ENCODE measurements around the gene RBM27. TPM values are rescaled to one million over a fixed set of nuclear protein-coding genes. Genes with fewer than 3 reads are reported as not detected.
"Not testable (repeated sequence)": the region's sequence is repeated elsewhere in the genome, so short reads cannot be mapped to it uniquely, and the experiment has no call there.

RBM27 gene
- polyA plus RNA-seq, 3 donors, result 2.5 to 6.2 (median 3.9) TPM

- Histone ChIP-seq H3K36me3 (replicated peaks in 1 of 2; ENCODE audit: control insufficient read depth in 1 of 2, insufficient read depth in 2 of 2, low read length in 2 of 2) (no peaks in the 10 kb centered on the region), H3K27ac (ENCODE audit: low read depth in 1 of 2, low read length in 2 of 2) (no peak overlapping the region), H3K79me2 (ENCODE audit: insufficient read depth, low read length) (no peaks in the 10 kb centered on the region), H3K4me1 (ENCODE audit: control insufficient read depth in 1 of 2, insufficient read depth in 2 of 2, low read length in 2 of 2) (no peaks in the 10 kb centered on the region), H3K27me3 (ENCODE audit: control insufficient read depth in 2 of 2, insufficient read depth in 2 of 2, low read length in 2 of 2) (no peaks in the 10 kb centered on the region), H3K9me3 (replicated peaks in 1 of 2; ENCODE audit: control insufficient read depth in 1 of 2, insufficient read depth in 1 of 2, low read length in 2 of 2) (no peaks in the 10 kb centered on the region), H3K4me2 (replicated peaks; ENCODE audit: extremely low read depth, low read length, poor library complexity, severe bottlenecking) (no peak overlapping the region), H4K20me1 (ENCODE audit: insufficient read depth, low read length) (no peaks in the 10 kb centered on the region), H3K4me3 (replicated peaks in 1 of 3; ENCODE audit: low read depth in 2 of 3, low read length in 3 of 3) (no peak overlapping the region), H3K9ac (ENCODE audit: insufficient read depth, low read length, poor library complexity, severe bottlenecking) (no peak overlapping the region), H2AFZ (ENCODE audit: insufficient read depth, low read depth, low read length, poor library complexity, severe bottlenecking) (no peak overlapping the region)
- peaks cover 0 to 2% (median 0%) of the 10 kb centered on the region in 7 donors for H3K9me3 Mint-ChIP-seq
- no peak for TF ChIP-seq CTCF (IDR thresholded peaks at IDR 0.05)
- 93% methylated on average over 5 of the region's 6 CpGs for WGBS (ENCODE audit: insufficient coverage)
- DNase-seq, result no peak
- H3K4me3 Mint-ChIP-seq, result no peak overlapping the region
- no peaks in the 10 kb centered on the region for H3K27me3 Mint-ChIP-seq (ENCODE audit: low read depth in 3 of 3)
- peak overlapping the region in 1 of 7 donors; percentile 8 for H3K27ac Mint-ChIP-seq
- H3K4me1 Mint-ChIP-seq, result peaks cover 1% of the 10 kb centered on the region
- intact Hi-C loops (cut with micrococcal nuclease), result no loop called here
- H3K36me3 Mint-ChIP-seq, result no peaks in the 10 kb centered on the region
Observed at GRCh38 chr5:146196459-146197048, 6.9 kb upstream of the RBM27 start.

- no peak overlapping the region for H3K4me2 ChIP-seq (replicated peaks; ENCODE audit: extremely low read depth, low read length, poor library complexity, severe bottlenecking)
- no peaks in the 10 kb centered on the region for H3K36me3 ChIP-seq (replicated peaks in 1 of 2; ENCODE audit: control insufficient read depth in 1 of 2, insufficient read depth in 2 of 2, low read length in 2 of 2)
- H3K27me3 ChIP-seq (ENCODE audit: control insufficient read depth in 2 of 2, insufficient read depth in 2 of 2, low read length in 2 of 2), result no peaks in the 10 kb centered on the region
- DNase-seq, result no peak
- Mint-ChIP-seq H3K4me1 (peaks cover 7% of the 10 kb centered on the region), H3K4me3 (no peak overlapping the region), H3K27me3 (ENCODE audit: low read depth in 3 of 3) (no peaks in the 10 kb centered on the region), H3K36me3 (no peaks in the 10 kb centered on the region), H3K27ac (no peak overlapping the region), H3K9me3 (peaks cover 0 to 2% (median 0%) of the 10 kb centered on the region in 7 donors)
- no peaks in the 10 kb centered on the region for H4K20me1 ChIP-seq (ENCODE audit: insufficient read depth, low read length)
- intact Hi-C loops (cut with micrococcal nuclease), result no loop called here
- no peak overlapping the region for H3K4me3 ChIP-seq (replicated peaks in 1 of 3; ENCODE audit: low read depth in 2 of 3, low read length in 3 of 3)
- H3K27ac ChIP-seq (ENCODE audit: low read depth in 1 of 2, low read length in 2 of 2), result no peak overlapping the region
- no peak overlapping the region for H3K9ac ChIP-seq (ENCODE audit: insufficient read depth, low read length, poor library complexity, severe bottlenecking)
- H3K79me2 ChIP-seq (ENCODE audit: insufficient read depth, low read length), result peaks cover 10% of the 10 kb centered on the region
- no peaks in the 10 kb centered on the region for H3K9me3 ChIP-seq (replicated peaks in 1 of 2; ENCODE audit: control insufficient read depth in 1 of 2, insufficient read depth in 1 of 2, low read length in 2 of 2)
- no peak overlapping the region for H2AFZ ChIP-seq (ENCODE audit: insufficient read depth, low read depth, low read length, poor library complexity, severe bottlenecking)
- H3K4me1 ChIP-seq (ENCODE audit: control insufficient read depth in 1 of 2, insufficient read depth in 2 of 2, low read length in 2 of 2), result peaks cover 10 to 13% of the 10 kb centered on the region in 2 donors
- 93% methylated on average over 3 of the region's 6 CpGs for WGBS (ENCODE audit: insufficient coverage)
- TF ChIP-seq CTCF (IDR thresholded peaks at IDR 0.05), result no peak
Observed at GRCh38 chr5:146199176-146199815, 4.1 kb upstream of the RBM27 start.

GRCh38 chr5:146201795-146202194, 1.6 kb upstream of the RBM27 start:
- not testable (repeated sequence) for H3K4me1 Mint-ChIP-seq; H3K27me3 Mint-ChIP-seq (ENCODE audit: low read depth in 3 of 3); H3K9me3 ChIP-seq (replicated peaks in 1 of 2; ENCODE audit: control insufficient read depth in 1 of 2, insufficient read depth in 1 of 2, low read length in 2 of 2); H3K9me3 Mint-ChIP-seq; H3K27me3 ChIP-seq (ENCODE audit: control insufficient read depth in 2 of 2, insufficient read depth in 2 of 2, low read length in 2 of 2); H3K9ac ChIP-seq (ENCODE audit: insufficient read depth, low read length, poor library complexity, severe bottlenecking); H3K27ac ChIP-seq (ENCODE audit: low read depth in 1 of 2, low read length in 2 of 2); H3K27ac Mint-ChIP-seq; DNase-seq; H3K36me3 ChIP-seq (replicated peaks in 1 of 2; ENCODE audit: control insufficient read depth in 1 of 2, insufficient read depth in 2 of 2, low read length in 2 of 2); H3K4me2 ChIP-seq (replicated peaks; ENCODE audit: extremely low read depth, low read length, poor library complexity, severe bottlenecking); H3K4me3 Mint-ChIP-seq; H3K4me3 ChIP-seq (replicated peaks in 1 of 3; ENCODE audit: low read depth in 2 of 3, low read length in 3 of 3); H3K36me3 Mint-ChIP-seq
- Histone ChIP-seq H4K20me1 (ENCODE audit: insufficient read depth, low read length) (peaks cover 17% of the 10 kb centered on the region), H2AFZ (ENCODE audit: insufficient read depth, low read depth, low read length, poor library complexity, severe bottlenecking) (peak overlapping the region; percentile 93), H3K79me2 (ENCODE audit: insufficient read depth, low read length) (peaks cover 35% of the 10 kb centered on the region), H3K4me1 (ENCODE audit: control insufficient read depth in 1 of 2, insufficient read depth in 2 of 2, low read length in 2 of 2) (peaks cover 19 to 28% of the 10 kb centered on the region in 2 donors)
- intact Hi-C loops (cut with micrococcal nuclease), result loop anchor here (2.0 to 10.0 kb wide), 2 partner anchors 19 to 243 kb away; partner anchors contain the start of genes LARS1 (in 2 of the 2) and TCERG1 (in 1 of the 2)
- 99% methylated on average over 10 of the region's 12 CpGs for WGBS (ENCODE audit: insufficient coverage)
